Left hindlimb (tissue), 1 donor: Measurements from ENCODE around the gene UBE2D1.

ENCODE experiments used
- DNase-seq: peaks from one replicate; pipeline ENCODE4 v3.0.0-alpha.2; 2018

Gene UBE2D1

GRCh38 chr10:58334817-58335305, at the start of gene UBE2D1:
UBE2D1 (plus strand) TSS chr10:58335006; CDS start chr10:58335202, 196 bp downstream.
- peak; percentile 86 for DNase-seq

GRCh38 chr10:58291538-58292174, 43.1 kb upstream of the UBE2D1 start:
- DNase-seq = no peak

DNA sequence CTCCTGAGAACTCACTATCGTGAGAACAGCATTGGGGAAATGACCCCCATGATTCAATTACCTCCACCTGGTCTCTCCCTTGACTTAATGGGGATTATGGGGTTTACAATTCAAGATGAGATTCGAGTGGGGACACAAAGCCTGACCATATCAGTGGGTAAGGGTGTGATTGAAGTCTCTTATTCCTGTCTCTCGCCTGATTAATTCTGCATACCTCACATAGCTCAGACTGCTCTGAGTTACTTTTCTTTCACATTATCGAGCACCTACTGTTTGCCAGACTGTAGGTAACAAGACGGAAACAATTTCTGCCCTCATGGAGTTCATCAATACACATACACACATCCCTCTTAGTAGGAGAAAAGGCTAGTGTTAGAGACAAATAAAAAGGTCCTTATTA, 40.8 kb upstream of the UBE2D1 start:
- no peak for DNase-seq

DNA sequence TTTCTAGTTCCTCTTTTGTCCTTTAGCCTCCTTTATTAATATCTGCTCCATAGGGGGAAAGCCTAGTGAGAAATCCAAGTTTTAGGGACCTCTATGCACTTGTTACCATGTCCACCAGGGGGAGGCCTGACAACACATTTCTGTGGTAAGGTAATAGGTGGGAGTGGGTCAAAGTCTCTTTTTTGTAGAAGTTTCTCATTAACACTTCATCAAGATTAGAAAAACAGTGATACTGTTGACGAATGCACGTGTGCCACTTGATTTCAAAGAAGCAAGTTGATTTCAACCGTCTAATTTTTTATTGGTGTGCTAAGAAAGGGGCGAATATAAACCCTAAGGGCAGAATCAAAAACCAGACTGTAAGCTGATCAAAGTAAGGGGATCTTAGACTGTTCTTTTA, 35.2 kb upstream of the UBE2D1 start:
- no peak for DNase-seq

DNA sequence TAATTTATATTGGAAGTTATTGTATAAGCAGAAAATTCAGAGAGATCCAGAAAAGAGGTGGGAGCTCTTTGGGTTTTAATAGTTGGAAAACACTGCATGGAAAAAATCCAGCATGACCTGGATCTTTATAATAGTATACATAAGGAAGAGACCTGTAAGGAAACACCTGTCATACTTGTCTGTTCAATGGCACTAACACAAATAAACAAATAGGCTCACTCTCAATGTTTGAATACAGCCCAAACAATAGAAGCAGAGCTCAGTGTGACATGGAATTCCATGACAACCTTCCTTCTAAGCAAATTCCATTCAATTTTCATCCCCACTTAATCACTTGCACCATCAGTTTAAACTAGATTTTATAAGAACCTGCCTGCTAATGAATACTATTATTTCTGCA, 34.1 kb upstream of the UBE2D1 start:
- DNase-seq = no peak

DNA sequence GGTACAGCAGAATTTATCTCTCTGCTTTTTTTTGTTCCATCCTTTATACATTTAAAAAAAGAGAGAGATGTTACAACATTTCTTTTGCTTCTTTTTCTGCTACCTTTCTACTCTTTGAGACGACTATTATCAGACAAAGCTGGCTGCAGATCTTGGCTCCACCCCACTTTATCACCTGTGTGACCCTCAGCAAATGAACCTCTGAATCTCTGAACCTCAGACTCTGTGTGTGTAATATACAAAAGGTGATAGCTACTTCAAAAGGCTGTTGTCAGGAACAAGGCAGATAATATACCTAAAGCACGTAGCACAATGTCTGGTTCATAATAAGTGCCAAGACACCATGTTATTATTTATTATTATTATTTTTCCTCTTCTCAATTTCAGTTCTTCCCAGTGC, 32.6 kb upstream of the UBE2D1 start:
- DNase-seq = no peak

- no peak for DNase-seq
These were observed 30.6 kb upstream of the UBE2D1 start for GRCh38 chr10:58304099-58304633.

GRCh38 chr10:58305821-58306220, 29.0 kb upstream of the UBE2D1 start:
- DNase-seq = no peak

DNA sequence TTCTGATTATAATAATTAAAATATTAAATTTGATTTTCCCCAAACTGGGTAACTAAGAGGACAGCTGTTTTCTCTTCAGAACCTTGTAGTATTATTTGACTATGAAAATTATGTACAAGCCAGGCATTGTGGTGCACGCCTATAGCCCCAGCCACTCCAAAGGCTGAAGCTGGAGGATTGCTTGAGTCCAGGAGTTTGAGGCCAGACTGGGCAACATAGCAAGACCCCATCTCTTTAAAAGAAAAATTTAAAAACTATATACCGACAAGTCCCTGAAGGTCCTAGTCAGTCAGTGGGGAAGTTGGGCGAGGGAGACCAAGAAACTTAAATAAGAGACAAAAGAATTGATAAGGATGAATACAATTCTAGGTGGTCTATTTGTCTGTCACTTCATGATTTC, 27.1 kb upstream of the UBE2D1 start:
- no peak for DNase-seq

- DNase-seq = peak; percentile 35
These were observed 23.8 kb upstream of the UBE2D1 start for GRCh38 chr10:58311026-58311425.

- DNase-seq = no peak
These were observed 17.9 kb upstream of the UBE2D1 start for GRCh38 chr10:58316874-58317273.

DNA sequence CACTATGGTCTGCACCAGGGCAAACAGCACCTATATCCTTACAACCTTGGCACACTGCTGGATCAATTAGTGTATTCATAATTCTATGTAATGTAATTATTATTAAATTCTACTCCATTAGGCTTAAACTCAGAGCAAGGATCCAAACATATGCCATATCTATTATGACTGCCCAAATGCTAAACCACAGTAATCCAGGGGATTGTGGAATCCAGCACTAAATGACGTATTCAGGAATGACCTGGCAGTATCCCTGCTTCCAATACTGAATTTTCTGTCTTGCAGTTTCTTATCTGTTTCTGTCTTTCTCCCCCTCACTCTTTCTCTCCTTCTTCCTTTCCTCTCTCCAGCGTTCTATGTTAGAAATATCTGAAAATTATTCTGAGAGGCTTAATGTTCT, 16.5 kb upstream of the UBE2D1 start:
- DNase-seq = no peak

DNA sequence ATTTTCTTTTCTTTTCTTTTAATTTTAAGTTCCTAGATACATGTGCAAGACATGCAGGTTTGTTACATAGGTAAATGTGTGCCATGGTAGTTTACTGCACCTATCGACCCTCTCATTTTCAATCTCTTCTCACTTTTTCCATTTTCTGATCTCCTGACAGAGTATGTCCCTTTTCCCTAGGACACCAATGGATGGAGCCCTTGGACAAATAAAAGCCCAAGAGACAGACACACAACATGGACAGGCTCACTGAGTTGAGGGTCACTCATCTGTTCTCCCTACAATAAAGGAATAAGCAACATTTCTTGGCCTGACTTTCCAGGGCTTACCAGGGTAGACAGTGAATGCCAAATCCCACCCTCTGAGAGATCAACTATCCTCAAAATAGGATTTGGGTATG, 15.2 kb upstream of the UBE2D1 start:
- no peak for DNase-seq

DNA sequence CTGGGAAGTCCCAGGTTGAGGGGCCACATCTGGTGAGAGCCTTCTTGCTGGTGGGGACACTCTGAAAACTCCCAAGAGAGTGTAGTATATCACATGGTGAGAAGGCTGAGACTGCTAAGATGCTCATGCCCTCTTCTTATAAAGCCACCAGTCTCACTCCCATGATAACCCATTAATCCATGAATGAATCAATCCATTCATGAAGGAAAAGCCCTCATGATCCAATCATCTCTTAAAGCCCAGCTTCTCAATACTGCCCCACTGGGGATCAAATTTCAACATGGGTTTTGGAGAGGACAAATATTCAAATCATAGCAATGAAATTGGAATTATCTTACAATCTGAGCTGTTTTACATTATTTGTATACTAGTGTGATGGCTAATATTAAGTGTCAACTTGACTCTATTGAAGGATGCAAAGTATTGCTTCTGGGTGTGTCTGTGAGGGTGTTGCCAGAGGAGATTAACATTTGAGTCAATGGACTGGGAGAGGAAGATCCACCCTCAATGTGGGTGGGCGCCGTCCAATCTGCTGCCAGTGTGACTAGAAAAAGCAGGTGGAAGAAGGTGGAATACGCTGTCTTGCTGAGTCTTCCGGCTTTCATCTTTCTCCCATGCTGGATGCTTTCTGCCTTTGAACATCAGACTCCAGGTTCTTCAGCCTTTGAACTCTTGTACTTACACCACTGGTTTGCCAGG, 14.3 kb upstream of the UBE2D1 start:
- no peak for DNase-seq

GRCh38 chr10:58322072-58322834, 12.6 kb upstream of the UBE2D1 start:
- no peak for DNase-seq

- DNase-seq = no peak
These were observed 12.0 kb upstream of the UBE2D1 start for GRCh38 chr10:58322835-58323209.

GRCh38 chr10:58326967-58327381, 7.8 kb upstream of the UBE2D1 start:
- DNase-seq = peak; percentile 67

DNA sequence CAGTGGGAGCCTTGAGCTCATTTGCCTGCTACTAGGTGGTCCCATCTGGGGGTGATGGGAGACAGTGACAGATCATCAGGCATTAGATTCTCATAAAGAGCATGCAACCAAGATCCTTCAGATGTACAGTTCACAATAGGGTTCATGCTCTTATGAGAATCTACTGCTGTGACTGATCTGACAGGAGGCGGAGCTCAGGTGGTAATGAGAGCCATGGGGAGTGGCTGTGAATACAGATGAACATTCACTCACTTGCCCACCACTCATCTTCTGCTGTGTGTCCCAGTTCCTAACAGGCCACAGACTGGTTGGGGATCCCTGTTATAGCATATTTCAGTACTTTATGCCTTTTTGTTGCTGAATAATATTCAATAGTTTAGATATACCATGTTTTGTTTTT, 6.6 kb upstream of the UBE2D1 start:
- no peak for DNase-seq

DNA sequence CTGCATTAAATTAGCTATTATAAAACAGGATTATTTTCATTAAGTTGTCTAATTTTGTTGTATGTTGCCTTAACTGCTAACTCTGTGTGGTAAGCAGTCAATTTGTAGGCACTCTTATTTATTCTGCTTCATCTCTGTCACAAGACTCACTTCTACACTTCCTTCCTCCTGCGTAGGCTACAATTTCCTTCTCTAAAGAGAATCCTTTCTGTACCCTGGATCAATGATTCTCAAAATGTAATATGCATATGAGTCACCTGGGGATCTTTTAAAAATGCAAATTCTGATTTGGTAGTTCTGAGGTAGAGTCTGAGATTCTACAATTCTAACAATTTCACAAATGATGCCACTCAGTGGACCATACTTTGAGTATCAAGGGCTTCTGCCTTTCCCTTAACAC, 4.4 kb upstream of the UBE2D1 start:
- DNase-seq = no peak

DNA sequence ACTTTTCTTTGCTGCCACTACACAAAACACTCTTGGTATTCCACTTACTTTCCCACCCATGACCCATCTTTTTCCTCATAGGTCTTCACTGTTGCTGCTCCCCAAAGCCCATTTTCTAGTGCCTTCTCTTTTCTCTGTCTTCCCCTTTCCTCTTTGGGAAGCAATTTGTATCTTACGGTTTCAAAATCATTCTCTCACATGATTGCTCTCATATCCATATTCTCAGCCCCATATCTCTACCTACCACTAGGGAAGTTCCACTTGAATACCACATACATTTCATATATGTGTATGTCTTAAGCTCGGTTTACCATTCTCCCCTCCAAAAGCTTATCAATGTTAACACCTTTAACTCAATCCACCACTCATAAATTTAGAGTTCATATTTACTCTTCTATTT, 3.2 kb upstream of the UBE2D1 start:
- no peak for DNase-seq

DNA sequence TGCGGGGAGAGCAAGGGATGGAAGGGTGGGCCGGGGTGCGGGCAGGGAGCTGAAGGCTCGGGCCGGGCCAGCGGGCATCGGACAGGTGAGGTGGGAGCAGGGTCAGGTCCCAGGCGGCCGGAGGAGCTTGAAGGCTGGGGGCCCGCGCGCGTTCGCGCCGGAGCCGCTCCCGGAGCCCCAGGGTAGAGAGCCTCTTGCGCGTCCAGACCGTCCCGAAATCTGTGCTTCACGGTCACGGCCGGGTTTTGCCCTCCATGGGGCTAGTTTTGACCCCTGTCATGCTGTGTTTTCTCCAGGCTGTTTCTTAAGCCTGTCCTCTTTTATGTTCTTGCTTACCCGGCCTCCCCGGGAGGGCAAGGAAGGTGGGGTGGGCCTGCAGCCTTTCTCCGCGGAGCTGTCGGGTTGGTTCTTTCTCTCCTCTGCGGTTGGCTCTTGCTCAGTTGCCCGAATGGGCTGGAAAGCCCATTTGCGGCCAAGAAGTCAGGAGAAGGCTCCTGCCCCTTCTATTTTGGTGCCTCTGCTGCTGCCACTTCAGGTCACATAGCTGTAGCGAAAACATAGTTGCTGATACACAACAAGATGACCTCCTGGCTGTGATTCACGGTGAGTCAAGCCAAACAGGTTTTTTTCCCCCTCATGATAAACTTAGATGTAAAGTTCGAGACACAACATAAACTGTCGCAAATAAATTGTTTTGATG, 650 bp downstream of the UBE2D1 start:
- peak; percentile 43 for DNase-seq

DNA sequence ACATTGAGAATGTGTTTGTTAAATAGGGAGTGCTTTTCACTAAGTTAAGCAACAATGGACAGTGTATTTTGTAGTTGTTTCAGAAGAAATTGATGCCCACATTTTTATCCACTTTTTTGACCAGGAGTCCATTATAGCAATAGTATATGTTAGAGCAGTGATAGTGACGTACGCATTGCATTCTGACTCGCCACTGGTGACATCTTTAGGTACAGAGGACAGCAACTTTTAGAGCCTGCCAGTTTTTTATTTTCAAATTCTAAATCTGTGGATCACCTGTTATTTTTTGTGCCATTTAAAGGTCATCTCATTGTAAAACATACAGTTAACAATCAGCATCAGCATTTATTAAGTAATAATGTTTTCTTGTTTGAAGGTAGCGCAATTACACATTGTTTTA, 1.4 kb downstream of the UBE2D1 start:
- DNase-seq = no peak

GRCh38 chr10:58341422-58341821, 6.6 kb downstream of the UBE2D1 start:
- DNase-seq = no peak
